Breast epithelium (tissue), 3 donors: ENCODE measurements around the gene ZNF619.

Experiments
- POLR2A ChIP-seq: fragments of 450-650 bp; IDR thresholded peaks from one replicate; pipeline ENCODE4 v1.6.1; 2016; ENCODE audit warnings: antibody characterized with exemption, mild to moderate bottlenecking, moderate library complexity
- TF ChIP-seq, protein P1 (sequence below), 3 donors: fragments of 450-650 bp; IDR thresholded peaks; one replicate each; pipeline ENCODE4 v1.5.1; 2016 to 2017; ENCODE audit warnings: antibody characterized with exemption in 3 of 3, mild to moderate bottlenecking in 3 of 3, moderate library complexity in 3 of 3

DNA sequence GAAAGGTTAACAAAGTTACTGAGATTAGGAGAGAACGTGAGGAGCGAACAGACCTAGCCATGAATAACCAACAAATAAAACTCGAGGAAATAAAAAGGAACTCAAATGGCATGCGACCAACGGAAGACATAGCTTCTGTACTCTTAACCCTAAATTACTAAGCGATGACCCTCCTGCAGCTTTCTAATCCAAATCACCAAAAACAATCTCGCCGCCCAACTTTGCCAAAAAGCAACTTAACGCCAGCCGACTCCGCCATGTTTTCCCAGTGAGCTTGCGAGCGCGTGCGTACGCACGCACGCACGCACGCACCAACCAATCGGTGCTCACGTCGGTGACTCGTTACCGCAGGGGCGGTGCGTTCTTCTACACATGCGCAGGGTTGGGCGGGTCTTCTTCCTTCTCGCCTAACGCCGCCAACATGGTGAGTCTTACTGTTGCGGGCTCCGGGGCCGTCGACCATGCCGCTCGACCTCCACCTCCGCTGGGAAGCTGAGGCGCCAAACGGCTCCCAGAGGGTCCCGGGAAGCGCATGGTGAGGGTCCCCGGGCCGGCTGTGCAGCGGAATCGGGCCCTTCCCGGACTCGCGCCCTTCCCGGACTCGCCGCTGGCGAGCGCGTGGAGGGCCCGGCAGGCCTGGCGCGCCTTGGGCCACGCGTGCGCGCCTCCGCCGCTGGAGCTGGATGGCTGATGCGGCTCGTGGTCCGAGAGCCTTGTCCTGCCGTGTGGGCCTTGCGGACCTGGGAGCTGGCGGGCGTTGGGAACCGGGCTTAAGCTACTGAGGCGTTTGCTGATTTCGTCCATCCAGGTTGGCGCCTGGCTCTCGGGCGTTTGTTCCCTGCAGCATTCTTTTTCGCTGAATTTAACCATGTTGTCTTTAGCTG, 19.7 kb upstream of the ZNF619 start, which contains the start of gene RPL14:
- TF ChIP-seq POLR2A: peak; percentile 90
- TF ChIP-seq, protein P1, sequence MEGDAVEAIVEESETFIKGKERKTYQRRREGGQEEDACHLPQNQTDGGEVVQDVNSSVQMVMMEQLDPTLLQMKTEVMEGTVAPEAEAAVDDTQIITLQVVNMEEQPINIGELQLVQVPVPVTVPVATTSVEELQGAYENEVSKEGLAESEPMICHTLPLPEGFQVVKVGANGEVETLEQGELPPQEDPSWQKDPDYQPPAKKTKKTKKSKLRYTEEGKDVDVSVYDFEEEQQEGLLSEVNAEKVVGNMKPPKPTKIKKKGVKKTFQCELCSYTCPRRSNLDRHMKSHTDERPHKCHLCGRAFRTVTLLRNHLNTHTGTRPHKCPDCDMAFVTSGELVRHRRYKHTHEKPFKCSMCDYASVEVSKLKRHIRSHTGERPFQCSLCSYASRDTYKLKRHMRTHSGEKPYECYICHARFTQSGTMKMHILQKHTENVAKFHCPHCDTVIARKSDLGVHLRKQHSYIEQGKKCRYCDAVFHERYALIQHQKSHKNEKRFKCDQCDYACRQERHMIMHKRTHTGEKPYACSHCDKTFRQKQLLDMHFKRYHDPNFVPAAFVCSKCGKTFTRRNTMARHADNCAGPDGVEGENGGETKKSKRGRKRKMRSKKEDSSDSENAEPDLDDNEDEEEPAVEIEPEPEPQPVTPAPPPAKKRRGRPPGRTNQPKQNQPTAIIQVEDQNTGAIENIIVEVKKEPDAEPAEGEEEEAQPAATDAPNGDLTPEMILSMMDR (IDR thresholded peaks at IDR 0.05): peak in 1 of 3 donors; percentile 31
